Astrocyte (in vitro differentiated cells and primary cell): Measurements from ENCODE around the gene MAP3K10. TPM values are rescaled to one million over a fixed set of nuclear protein-coding genes. Genes with fewer than 3 reads are reported as not detected.
"Not testable (repeated sequence)": the region's sequence is repeated elsewhere in the genome, so short reads cannot be mapped to it uniquely, and the experiment has no call there.

ENCODE experiments used
- DNase-seq: peaks from one replicate; pipeline ENCODE4 v3.0.0-alpha.2; 2010; ENCODE audit warnings: low read depth
- FAIRE-seq: peaks from 2 replicates; lab custom pipeline; 2011; peaks lifted over from hg19 to GRCh38; lab: Jason Lieb, UNC
- H2AFZ ChIP-seq: 2 replicates; pipeline ENCODE4 v1.6.0; 2012; ENCODE audit warnings: low read depth, low read length, inconsistent platforms
- H3K27ac ChIP-seq: 2 replicates; pipeline ENCODE4 v1.5.1; 2011; ENCODE audit warnings: low read depth, low read length, inconsistent platforms
- H3K27me3 ChIP-seq: 2 replicates; pipeline ENCODE4 v1.6.0; 2011; ENCODE audit warnings: low read length, inconsistent platforms; ENCODE audit not compliant: insufficient read depth
- H3K36me3 ChIP-seq: 2 replicates; pipeline ENCODE4 v1.5.1; 2011; ENCODE audit warnings: low read length, inconsistent platforms; ENCODE audit not compliant: insufficient read depth
- H3K4me1 ChIP-seq: 2 replicates; pipeline ENCODE4 v1.5.1; 2011; ENCODE audit warnings: low read length, inconsistent platforms; ENCODE audit not compliant: insufficient read depth
- H3K4me2 ChIP-seq: 2 replicates; pipeline ENCODE4 v1.6.0; 2012; ENCODE audit warnings: low read length, inconsistent platforms
- H3K4me3 ChIP-seq: 2 replicates; pipeline ENCODE4 v1.5.1; 2011; ENCODE audit warnings: low read depth, mild to moderate bottlenecking, low read length, inconsistent platforms; ENCODE audit not compliant: insufficient read depth
- H3K79me2 ChIP-seq: 2 replicates; pipeline ENCODE4 v1.6.0; 2012; ENCODE audit warnings: mild to moderate bottlenecking, low read length, inconsistent platforms; ENCODE audit not compliant: insufficient read depth
- H3K9ac ChIP-seq: 2 replicates; pipeline ENCODE4 v1.6.0; 2012; ENCODE audit warnings: mild to moderate bottlenecking, low read length, inconsistent platforms
- H3K9me3 ChIP-seq: 2 replicates; pipeline ENCODE4 v1.5.1; 2012; ENCODE audit warnings: low read depth, mild to moderate bottlenecking, low read length, inconsistent platforms; ENCODE audit not compliant: insufficient read depth
- H4K20me1 ChIP-seq: 2 replicates; pipeline ENCODE4 v1.6.0; 2012; ENCODE audit warnings: low read length, inconsistent platforms; ENCODE audit not compliant: insufficient read depth
- H3K27ac Mint-ChIP-seq: one replicate; pipeline ENCODE4 v1.8.0; 2021; ENCODE audit warnings: mild to moderate bottlenecking, mixed read lengths; ENCODE audit not compliant: unreplicated experiment
- H3K27me3 Mint-ChIP-seq: one replicate; pipeline ENCODE4 v1.8.0; 2021; ENCODE audit warnings: low read depth, mixed read lengths; ENCODE audit not compliant: unreplicated experiment
- H3K36me3 Mint-ChIP-seq: one replicate; pipeline ENCODE4 v1.8.0; 2021; ENCODE audit warnings: low read depth, mixed read lengths; ENCODE audit not compliant: unreplicated experiment
- H3K4me1 Mint-ChIP-seq: one replicate; pipeline ENCODE4 v1.8.0; 2021; ENCODE audit warnings: low read depth, mixed read lengths; ENCODE audit not compliant: unreplicated experiment
- H3K4me3 Mint-ChIP-seq: one replicate; pipeline ENCODE4 v1.8.0; 2021; ENCODE audit warnings: mild to moderate bottlenecking, moderate library complexity, mixed read lengths; ENCODE audit not compliant: unreplicated experiment
- H3K9me3 Mint-ChIP-seq: one replicate; pipeline ENCODE4 v1.8.0; 2021; ENCODE audit warnings: mild to moderate bottlenecking, mixed read lengths; ENCODE audit not compliant: unreplicated experiment
- EZH2 ChIP-seq: IDR thresholded peaks from 2 replicates; pipeline ENCODE4 v1.6.1; 2012; ENCODE audit warnings: mild to moderate bottlenecking, low read length, inconsistent platforms; ENCODE audit not compliant: insufficient read depth
- total RNA-seq: library from RNA; stranded (reverse); gene quantifications from 2 replicates; pipeline ENCODE4 v1.2.1, GENCODE V29; 2021
- TF ChIP-seq, protein P1 (sequence below): IDR thresholded peaks from 2 replicates; pipeline ENCODE4 v1.5.1; 2011; ENCODE audit warnings: low read depth, mild to moderate bottlenecking, inconsistent platforms, low read length, moderate library complexity; ENCODE audit not compliant: insufficient read depth

The MAP3K10 gene
- total RNA-seq, 1 donor from 2014 or later: 17.2 TPM

GRCh38 chr19:40163541-40164129 lies 27.6 kb upstream of the MAP3K10 start:
- no peak overlapping the region for H3K4me3 ChIP-seq
- no peak overlapping the region for H2AFZ ChIP-seq
- H3K4me2 ChIP-seq: no peak overlapping the region
- no peak overlapping the region for H3K27ac ChIP-seq
- H3K4me1 ChIP-seq: no peaks in the 10 kb centered on the region
- Mint-ChIP-seq H3K4me1 (no peaks in the 10 kb centered on the region), H3K36me3 (peaks cover 2% of the 10 kb centered on the region), H3K27me3 (peaks cover 5% of the 10 kb centered on the region), H3K27ac (no peak overlapping the region), H3K4me3 (no peak overlapping the region), H3K9me3 (no peaks in the 10 kb centered on the region)
- no peaks in the 10 kb centered on the region for H3K27me3 ChIP-seq
- no peak overlapping the region for H3K9ac ChIP-seq
- TF ChIP-seq, protein P1, sequence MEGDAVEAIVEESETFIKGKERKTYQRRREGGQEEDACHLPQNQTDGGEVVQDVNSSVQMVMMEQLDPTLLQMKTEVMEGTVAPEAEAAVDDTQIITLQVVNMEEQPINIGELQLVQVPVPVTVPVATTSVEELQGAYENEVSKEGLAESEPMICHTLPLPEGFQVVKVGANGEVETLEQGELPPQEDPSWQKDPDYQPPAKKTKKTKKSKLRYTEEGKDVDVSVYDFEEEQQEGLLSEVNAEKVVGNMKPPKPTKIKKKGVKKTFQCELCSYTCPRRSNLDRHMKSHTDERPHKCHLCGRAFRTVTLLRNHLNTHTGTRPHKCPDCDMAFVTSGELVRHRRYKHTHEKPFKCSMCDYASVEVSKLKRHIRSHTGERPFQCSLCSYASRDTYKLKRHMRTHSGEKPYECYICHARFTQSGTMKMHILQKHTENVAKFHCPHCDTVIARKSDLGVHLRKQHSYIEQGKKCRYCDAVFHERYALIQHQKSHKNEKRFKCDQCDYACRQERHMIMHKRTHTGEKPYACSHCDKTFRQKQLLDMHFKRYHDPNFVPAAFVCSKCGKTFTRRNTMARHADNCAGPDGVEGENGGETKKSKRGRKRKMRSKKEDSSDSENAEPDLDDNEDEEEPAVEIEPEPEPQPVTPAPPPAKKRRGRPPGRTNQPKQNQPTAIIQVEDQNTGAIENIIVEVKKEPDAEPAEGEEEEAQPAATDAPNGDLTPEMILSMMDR: no peak
- TF ChIP-seq EZH2: no peak
- H3K79me2 ChIP-seq: no peaks in the 10 kb centered on the region
- FAIRE-seq (no peak), DNase-seq (no peak)
- H3K36me3 ChIP-seq: no peaks in the 10 kb centered on the region
- H4K20me1 ChIP-seq: no peaks in the 10 kb centered on the region
- no peaks in the 10 kb centered on the region for H3K9me3 ChIP-seq

GRCh38 chr19:40165362-40165937 lies 25.8 kb upstream of the MAP3K10 start:
- Histone ChIP-seq H3K4me3 (no peak overlapping the region), H4K20me1 (no peaks in the 10 kb centered on the region), H3K4me1 (no peaks in the 10 kb centered on the region), H3K27ac (no peak overlapping the region), H3K36me3 (no peaks in the 10 kb centered on the region), H2AFZ (no peak overlapping the region), H3K79me2 (no peaks in the 10 kb centered on the region), H3K9ac (no peak overlapping the region), H3K9me3 (no peaks in the 10 kb centered on the region), H3K27me3 (no peaks in the 10 kb centered on the region), H3K4me2 (no peak overlapping the region)
- peaks cover 2% of the 10 kb centered on the region for H3K9me3 Mint-ChIP-seq
- H3K27me3 Mint-ChIP-seq: peaks cover 9% of the 10 kb centered on the region
- no peaks in the 10 kb centered on the region for H3K4me1 Mint-ChIP-seq
- H3K27ac Mint-ChIP-seq: peak overlapping the region; percentile 2
- no peak for TF ChIP-seq EZH2
- TF ChIP-seq, protein P1: peak; percentile 27
- DNase-seq (no peak), FAIRE-seq (no peak)
- H3K36me3 Mint-ChIP-seq: peaks cover 2% of the 10 kb centered on the region
- H3K4me3 Mint-ChIP-seq: no peak overlapping the region

- H3K36me3 ChIP-seq, H3K9ac ChIP-seq, H3K9me3 Mint-ChIP-seq, H3K27ac ChIP-seq, H3K27me3 ChIP-seq, H3K4me3 ChIP-seq, H3K4me2 ChIP-seq, H3K4me1 ChIP-seq, H3K79me2 ChIP-seq, H3K9me3 ChIP-seq, FAIRE-seq, H3K4me3 Mint-ChIP-seq, H3K27ac Mint-ChIP-seq, H3K4me1 Mint-ChIP-seq, H2AFZ ChIP-seq, H3K36me3 Mint-ChIP-seq, H4K20me1 ChIP-seq, DNase-seq: not testable (repeated sequence)
- H3K27me3 Mint-ChIP-seq: peaks cover 16% of the 10 kb centered on the region
Measured at GRCh38 chr19:40169482-40170302, 21.5 kb upstream of the MAP3K10 start.

GRCh38 chr19:40170303-40170989 lies 20.8 kb upstream of the MAP3K10 start:
- H3K9me3 Mint-ChIP-seq, H3K4me1 ChIP-seq, H3K4me3 Mint-ChIP-seq: not testable (repeated sequence)

More at GRCh38 chr19:40170303-40170989, 20.8 kb upstream of the MAP3K10 start:
- not testable (repeated sequence) for H3K9me3 ChIP-seq, H2AFZ ChIP-seq, H3K4me3 ChIP-seq, H3K27ac Mint-ChIP-seq, H3K4me1 Mint-ChIP-seq, H3K36me3 Mint-ChIP-seq, H3K79me2 ChIP-seq, H4K20me1 ChIP-seq, FAIRE-seq, H3K27me3 ChIP-seq, H3K36me3 ChIP-seq, H3K9ac ChIP-seq, DNase-seq, H3K27ac ChIP-seq, H3K4me2 ChIP-seq
- H3K27me3 Mint-ChIP-seq: peaks cover 12% of the 10 kb centered on the region
